HepG2 (cell line): ENCODE results near the gene PISD. TPM values are rescaled to one million over a fixed set of nuclear protein-coding genes. Genes with fewer than 3 reads are reported as not detected.

Experiments used
- FOXJ3 ChIP-seq: sonication (generic); formaldehyde crosslinking; IDR thresholded peaks from 2 replicates; pipeline ENCODE4 v1.4.0; 2020; ENCODE audit warnings: missing genetic modification reagents, mild to moderate bottlenecking, borderline replicate concordance
- HNRNPL ChIP-seq: fragments of 200-400 bp; formaldehyde crosslinking; IDR thresholded peaks from 2 replicates; pipeline ENCODE4 v1.6.1; 2017; ENCODE audit warnings: mild to moderate bottlenecking, low read depth, low read length
- HOXA7 ChIP-seq: sonication (generic); formaldehyde crosslinking; IDR thresholded peaks from 2 replicates; pipeline ENCODE4 v1.8.1; 2022; ENCODE audit warnings: mild to moderate bottlenecking, missing genetic modification reagents, moderate library complexity
- KAT2B ChIP-seq: fragments of 150-350 bp; IDR thresholded peaks from 2 replicates; pipeline ENCODE4 v1.6.1; 2014; ENCODE audit warnings: low read depth, low read length, borderline replicate concordance
- KDM5B ChIP-seq: sonication (generic); formaldehyde crosslinking; IDR thresholded peaks from 2 replicates; pipeline ENCODE4 v1.4.0; 2020; ENCODE audit warnings: missing genetic modification reagents, mild to moderate bottlenecking, borderline replicate concordance
- KLF13 ChIP-seq: sonication (generic); formaldehyde crosslinking; IDR thresholded peaks from 2 replicates; pipeline ENCODE4 v1.4.0; 2020; ENCODE audit warnings: mild to moderate bottlenecking, missing genetic modification reagents
- KLF6 ChIP-seq: IDR thresholded peaks from 2 replicates; pipeline ENCODE4 v1.8.0; 2016; ENCODE audit warnings: missing biosample characterization, missing genetic modification reagents
- MTF2 ChIP-seq: sonication (generic); formaldehyde crosslinking; IDR thresholded peaks from 2 replicates; pipeline ENCODE4 v1.5.0; 2020; ENCODE audit warnings: missing genetic modification reagents, borderline replicate concordance
- NR2C2 ChIP-seq: sonication (generic); formaldehyde crosslinking; IDR thresholded peaks from 2 replicates; pipeline ENCODE4 v1.4.0; 2020; ENCODE audit warnings: missing genetic modification reagents, mild to moderate bottlenecking, moderate library complexity, borderline replicate concordance
- RARG ChIP-seq: sonication (generic); formaldehyde crosslinking; IDR thresholded peaks from 2 replicates; pipeline ENCODE4 v1.4.0; 2020; ENCODE audit warnings: low read depth, mild to moderate bottlenecking, missing genetic modification reagents
- TBL1XR1 ChIP-seq: fragments of 150-350 bp; IDR thresholded peaks from 2 replicates; pipeline ENCODE4 v1.6.1; 2014; ENCODE audit warnings: borderline replicate concordance, low read length; ENCODE audit not compliant: partially characterized antibody
- TCF12 ChIP-seq, 2 experiments: fragments of 450-650 bp in 1 of 2; sonication (generic) in 1 of 2; formaldehyde crosslinking in 1 of 2; IDR thresholded peaks; 2 replicates each; pipeline versions ENCODE4 v1.6.1 to v1.8.0; 2017 to 2022; ENCODE audit warnings: antibody characterized with exemption in 1 of 2, mild to moderate bottlenecking in 1 of 2, missing genetic modification reagents in 1 of 2, moderate library complexity in 1 of 2
- TRIM24 ChIP-seq: sonication (generic); formaldehyde crosslinking; IDR thresholded peaks from 2 replicates; pipeline ENCODE4 v1.8.0; 2022; ENCODE audit warnings: mild to moderate bottlenecking, missing genetic modification reagents
- ZNF225 ChIP-seq: sonication (generic); formaldehyde crosslinking; IDR thresholded peaks from 2 replicates; pipeline ENCODE4 v1.4.0; 2020; ENCODE audit warnings: mild to moderate bottlenecking, missing genetic modification reagents
- ZNF235 ChIP-seq: sonication (generic); formaldehyde crosslinking; IDR thresholded peaks from 2 replicates; pipeline ENCODE4 v1.8.1; 2023; ENCODE audit warnings: mild to moderate bottlenecking, missing genetic modification reagents, borderline replicate concordance
- ZNF3 ChIP-seq: IDR thresholded peaks from 2 replicates; pipeline ENCODE4 v1.7.0; 2017; ENCODE audit warnings: inconsistent platforms
- ZSCAN22 ChIP-seq: sonication (generic); formaldehyde crosslinking; IDR thresholded peaks from 2 replicates; pipeline ENCODE4 v1.4.0; 2020; ENCODE audit warnings: mild to moderate bottlenecking, missing genetic modification reagents
- ZZZ3 ChIP-seq: sonication (generic); formaldehyde crosslinking; IDR thresholded peaks from 2 replicates; pipeline ENCODE4 v1.4.0; 2020; ENCODE audit warnings: missing genetic modification reagents, mild to moderate bottlenecking, borderline replicate concordance
- polyA plus RNA-seq, 8 experiments: library from polyadenylated mRNA; depleted of rRNA in 3 of 8; stranded (reverse) in 7 of 8; unstranded in 1 of 8; fragments of >200 nt; fragmentation: Illumina TruSeq in 4 of 8; extraction: Trizol in 4 of 8; gene quantifications; 2 replicates each; pipeline versions ENCODE4 v1.2.1 to v1.2.3, GENCODE V29; 2011 to 2016; ENCODE audit warnings: low read depth in 4 of 8, missing spikeins in 1 of 8, mixed read lengths in 1 of 8; ENCODE audit not compliant: insufficient read depth in 1 of 8
- total RNA-seq, 5 experiments: library from RNA; depleted of rRNA; stranded (reverse); fragments of >200 nt; fragmentation: Illumina TruSeq; extraction: Trizol; gene quantifications; 2 replicates each; pipeline ENCODE4 v1.2.3, GENCODE V29; 2016; ENCODE audit warnings: low read depth in 1 of 5
- TF ChIP-seq, protein P1 (sequence below): sonication (generic); formaldehyde crosslinking; IDR thresholded peaks from 2 replicates; pipeline ENCODE4 v1.4.0; 2020; ENCODE audit warnings: mild to moderate bottlenecking, missing genetic modification reagents
- TF ChIP-seq, protein P2 (sequence below): sonication (generic); formaldehyde crosslinking; IDR thresholded peaks from 2 replicates; pipeline ENCODE4 v1.4.0; 2020; ENCODE audit warnings: missing genetic modification reagents, borderline replicate concordance
- TF ChIP-seq, protein P3 (sequence below): sonication (generic); formaldehyde crosslinking; IDR thresholded peaks from 2 replicates; pipeline ENCODE4 v1.5.0; 2020; ENCODE audit warnings: mild to moderate bottlenecking, low read depth, missing genetic modification reagents, borderline replicate concordance
- TF ChIP-seq, protein P4 (sequence below): sonication (generic); formaldehyde crosslinking; IDR thresholded peaks from 2 replicates; pipeline ENCODE4 v1.4.0; 2020; ENCODE audit warnings: missing genetic modification reagents

PISD gene
- total and polyA plus RNA-seq, 2 of the 13 experiments (the other 11 are each of a cell fraction or from before 2014, with no cell fraction given), result 30.1 to 47.7 TPM

DNA sequence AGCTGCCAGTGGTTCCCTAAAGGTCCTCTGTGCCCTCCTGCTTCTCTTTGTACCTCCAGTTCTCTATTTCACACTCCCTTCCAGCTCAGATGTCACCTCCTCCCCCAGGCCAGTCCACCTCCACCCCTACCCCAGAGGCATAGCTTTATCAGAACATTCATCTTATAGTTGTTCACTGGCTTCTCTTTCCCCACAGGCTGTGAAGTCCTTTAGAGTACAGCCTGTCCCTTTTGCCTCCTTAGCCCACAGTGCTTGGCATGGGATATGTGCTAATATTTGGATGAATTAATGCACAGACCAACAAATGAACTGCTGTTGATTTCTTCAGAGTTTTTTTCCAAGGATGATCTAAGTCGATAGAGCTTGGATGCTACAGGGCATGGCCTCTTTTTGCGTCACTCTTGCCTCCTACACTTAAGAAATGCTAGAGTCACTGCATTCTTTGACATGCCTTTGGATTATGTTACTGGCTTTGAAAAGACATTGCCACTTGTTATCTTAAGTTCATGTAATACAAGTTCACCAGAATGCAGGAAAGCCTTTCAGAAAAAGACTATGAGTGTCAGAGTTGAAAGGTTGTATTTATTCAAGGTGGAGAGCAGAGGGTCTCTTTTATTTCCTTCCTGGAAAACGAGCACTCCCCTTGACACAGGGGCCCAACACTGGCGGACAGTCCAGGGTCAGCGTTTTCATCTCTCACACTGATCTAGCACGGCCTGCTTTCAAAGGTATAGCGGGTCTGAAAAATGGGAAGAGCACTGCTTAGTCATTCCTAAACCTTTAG, 75.7 kb downstream of the PISD start (continued):
- TF ChIP-seq ZSCAN22 (no peak), MTF2 (no peak), TBL1XR1 (no peak), ZZZ3 (CRISPR knock-in tag) (no peak), RARG (CRISPR knock-in tag) (no peak), KLF6 (CRISPR knock-in tag) (peak; percentile 35; the same call in 1 of the 2 replicates), KAT2B (no peak), KDM5B (no peak), ZNF225 (no peak), FOXJ3 (CRISPR knock-in tag) (no peak), ZNF3 (CRISPR knock-in tag) (no peak), KLF13 (CRISPR knock-in tag) (no peak), TCF12 (IDR thresholded peaks at IDR 0.05) (no peak), TCF12 (CRISPR knock-in tag; IDR thresholded peaks at IDR 0.05) (0 out of 2 replicates have a peak, but pooled peaks have one; percentile 54), TRIM24 (CRISPR knock-in tag) (no peak), NR2C2 (CRISPR knock-in tag) (peak; percentile 93), ZNF235 (CRISPR knock-in tag) (no peak), HNRNPL (no peak), HOXA7 (CRISPR knock-in tag) (no peak)
- TF ChIP-seq, protein P1, sequence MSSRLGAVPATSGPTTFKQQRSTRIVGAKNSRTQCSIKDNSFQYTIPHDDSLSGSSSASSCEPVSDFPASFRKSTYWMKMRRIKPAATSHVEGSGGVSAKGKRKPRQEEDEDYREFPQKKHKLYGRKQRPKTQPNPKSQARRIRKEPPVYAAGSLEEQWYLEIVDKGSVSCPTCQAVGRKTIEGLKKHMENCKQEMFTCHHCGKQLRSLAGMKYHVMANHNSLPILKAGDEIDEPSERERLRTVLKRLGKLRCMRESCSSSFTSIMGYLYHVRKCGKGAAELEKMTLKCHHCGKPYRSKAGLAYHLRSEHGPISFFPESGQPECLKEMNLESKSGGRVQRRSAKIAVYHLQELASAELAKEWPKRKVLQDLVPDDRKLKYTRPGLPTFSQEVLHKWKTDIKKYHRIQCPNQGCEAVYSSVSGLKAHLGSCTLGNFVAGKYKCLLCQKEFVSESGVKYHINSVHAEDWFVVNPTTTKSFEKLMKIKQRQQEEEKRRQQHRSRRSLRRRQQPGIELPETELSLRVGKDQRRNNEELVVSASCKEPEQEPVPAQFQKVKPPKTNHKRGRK, result no peak
- TF ChIP-seq, protein P2, sequence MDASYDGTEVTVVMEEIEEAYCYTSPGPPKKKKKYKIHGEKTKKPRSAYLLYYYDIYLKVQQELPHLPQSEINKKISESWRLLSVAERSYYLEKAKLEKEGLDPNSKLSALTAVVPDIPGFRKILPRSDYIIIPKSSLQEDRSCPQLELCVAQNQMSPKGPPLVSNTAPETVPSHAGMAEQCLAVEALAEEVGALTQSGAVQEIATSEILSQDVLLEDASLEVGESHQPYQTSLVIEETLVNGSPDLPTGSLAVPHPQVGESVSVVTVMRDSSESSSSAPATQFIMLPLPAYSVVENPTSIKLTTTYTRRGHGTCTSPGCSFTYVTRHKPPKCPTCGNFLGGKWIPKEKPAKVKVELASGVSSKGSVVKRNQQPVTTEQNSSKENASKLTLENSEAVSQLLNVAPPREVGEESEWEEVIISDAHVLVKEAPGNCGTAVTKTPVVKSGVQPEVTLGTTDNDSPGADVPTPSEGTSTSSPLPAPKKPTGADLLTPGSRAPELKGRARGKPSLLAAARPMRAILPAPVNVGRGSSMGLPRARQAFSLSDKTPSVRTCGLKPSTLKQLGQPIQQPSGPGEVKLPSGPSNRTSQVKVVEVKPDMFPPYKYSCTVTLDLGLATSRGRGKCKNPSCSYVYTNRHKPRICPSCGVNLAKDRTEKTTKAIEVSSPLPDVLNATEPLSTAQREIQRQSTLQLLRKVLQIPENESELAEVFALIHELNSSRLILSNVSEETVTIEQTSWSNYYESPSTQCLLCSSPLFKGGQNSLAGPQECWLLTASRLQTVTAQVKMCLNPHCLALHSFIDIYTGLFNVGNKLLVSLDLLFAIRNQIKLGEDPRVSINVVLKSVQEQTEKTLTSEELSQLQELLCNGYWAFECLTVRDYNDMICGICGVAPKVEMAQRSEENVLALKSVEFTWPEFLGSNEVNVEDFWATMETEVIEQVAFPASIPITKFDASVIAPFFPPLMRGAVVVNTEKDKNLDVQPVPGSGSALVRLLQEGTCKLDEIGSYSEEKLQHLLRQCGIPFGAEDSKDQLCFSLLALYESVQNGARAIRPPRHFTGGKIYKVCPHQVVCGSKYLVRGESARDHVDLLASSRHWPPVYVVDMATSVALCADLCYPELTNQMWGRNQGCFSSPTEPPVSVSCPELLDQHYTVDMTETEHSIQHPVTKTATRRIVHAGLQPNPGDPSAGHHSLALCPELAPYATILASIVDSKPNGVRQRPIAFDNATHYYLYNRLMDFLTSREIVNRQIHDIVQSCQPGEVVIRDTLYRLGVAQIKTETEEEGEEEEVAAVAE (CRISPR knock-in tag), result peak; percentile 32; the same call in 1 of the 2 replicates
- TF ChIP-seq, protein P3, sequence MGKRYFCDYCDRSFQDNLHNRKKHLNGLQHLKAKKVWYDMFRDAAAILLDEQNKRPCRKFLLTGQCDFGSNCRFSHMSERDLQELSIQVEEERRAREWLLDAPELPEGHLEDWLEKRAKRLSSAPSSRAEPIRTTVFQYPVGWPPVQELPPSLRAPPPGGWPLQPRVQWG (CRISPR knock-in tag), result no peak
- TF ChIP-seq, protein P4, sequence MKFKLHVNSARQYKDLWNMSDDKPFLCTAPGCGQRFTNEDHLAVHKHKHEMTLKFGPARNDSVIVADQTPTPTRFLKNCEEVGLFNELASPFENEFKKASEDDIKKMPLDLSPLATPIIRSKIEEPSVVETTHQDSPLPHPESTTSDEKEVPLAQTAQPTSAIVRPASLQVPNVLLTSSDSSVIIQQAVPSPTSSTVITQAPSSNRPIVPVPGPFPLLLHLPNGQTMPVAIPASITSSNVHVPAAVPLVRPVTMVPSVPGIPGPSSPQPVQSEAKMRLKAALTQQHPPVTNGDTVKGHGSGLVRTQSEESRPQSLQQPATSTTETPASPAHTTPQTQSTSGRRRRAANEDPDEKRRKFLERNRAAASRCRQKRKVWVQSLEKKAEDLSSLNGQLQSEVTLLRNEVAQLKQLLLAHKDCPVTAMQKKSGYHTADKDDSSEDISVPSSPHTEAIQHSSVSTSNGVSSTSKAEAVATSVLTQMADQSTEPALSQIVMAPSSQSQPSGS (CRISPR knock-in tag), result no peak
